Breast epithelium (tissue), 4 donors: ENCODE measurements around the gene SUMO2. TPM values are rescaled to one million over a fixed set of nuclear protein-coding genes. Genes with fewer than 3 reads are reported as not detected.

Experiments
- DNase-seq, 2 donors: peaks; one replicate each; pipeline ENCODE4 v3.0.0-alpha.2; 2019; ENCODE audit warnings: low spot score in 2 of 2
- H3K27ac ChIP-seq, 2 donors: fragments of 200-600 bp; sonication (generic) in 1 of 2; one replicate each; pipeline ENCODE4 v1.5.1; 2016 to 2019; ENCODE audit warnings: mild to moderate bottlenecking in 1 of 2
- H3K27me3 ChIP-seq, 2 donors: fragments of 200-600 bp; sonication (generic) in 1 of 2; one replicate each; pipeline versions ENCODE4 v1.5.1 to v1.6.0; 2017 to 2019; ENCODE audit warnings: control low read depth in 1 of 2, mild to moderate bottlenecking in 1 of 2
- H3K36me3 ChIP-seq: fragments of 200-600 bp; one replicate; pipeline ENCODE4 v1.5.1; 2019
- H3K4me1 ChIP-seq, 2 donors: fragments of 200-600 bp; sonication (generic); one replicate each; pipeline ENCODE4 v1.5.1; 2016 to 2019; ENCODE audit warnings: control low read depth in 1 of 2
- H3K4me3 ChIP-seq, 3 donors: fragments of 200-600 bp; sonication (generic); 1 replicate in 2 of 3; 2 replicates in 1 of 3; pipeline ENCODE4 v1.5.1; 2016 to 2019; ENCODE audit warnings: mild to moderate bottlenecking in 3 of 3, moderate library complexity in 2 of 3
- H3K9me3 ChIP-seq, 2 donors: fragments of 200-600 bp; sonication (generic) in 1 of 2; one replicate each; pipeline ENCODE4 v1.5.1; 2016 to 2019; ENCODE audit warnings: control low read depth in 1 of 2
- POLR2A ChIP-seq: fragments of 450-650 bp; IDR thresholded peaks from one replicate; pipeline ENCODE4 v1.6.1; 2016; ENCODE audit warnings: antibody characterized with exemption, mild to moderate bottlenecking, moderate library complexity
- POLR2AphosphoS5 ChIP-seq, 3 donors: sonication (generic); formaldehyde crosslinking; IDR thresholded peaks; one replicate each; pipeline ENCODE4 v1.6.1; 2017; ENCODE audit warnings: antibody characterized with exemption in 3 of 3
- intact Hi-C: fragments of 100-400 bp; cut with DNase I; formaldehyde crosslinking; loops from one replicate; pipeline ENCODE4 v1.15.1; 2023; ENCODE audit warnings: low total_unique reads
- total RNA-seq, 3 donors: library from RNA; depleted of rRNA; stranded (reverse); fragments of >200 nt; gene quantifications; one replicate each; pipeline ENCODE4 v1.1.0, GENCODE V29; 2016

SUMO2 gene
- total RNA-seq, 3 donors from 2014 or later = 68.8 to 78.6 (median 74.6) TPM

DNA sequence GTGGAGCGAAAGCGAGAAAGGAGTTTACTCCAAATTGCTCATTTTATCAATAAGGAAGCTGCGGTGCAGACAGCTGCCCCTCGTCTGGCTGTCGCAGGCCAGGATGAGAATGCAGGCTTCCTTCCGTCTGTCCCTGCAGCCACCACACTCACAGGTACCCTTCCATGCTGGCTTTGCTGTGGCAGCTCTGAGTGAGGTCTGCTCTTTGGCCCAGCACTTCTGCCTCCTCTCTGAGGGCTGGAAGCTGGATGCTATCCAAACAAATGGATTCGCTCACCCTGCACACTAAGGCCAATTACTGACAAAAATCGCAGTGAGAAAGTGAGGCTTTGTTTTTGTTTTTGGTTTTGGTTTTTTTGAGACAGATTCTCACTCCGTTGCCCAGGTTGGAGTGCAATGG lies 66.0 kb downstream of the SUMO2 start:
- no peak for DNase-seq
- Histone ChIP-seq H3K27me3 (no peaks in the 10 kb centered on the region), H3K4me1 (no peaks in the 10 kb centered on the region), H3K27ac (no peak overlapping the region), H3K9me3 (no peaks in the 10 kb centered on the region), H3K36me3 (no peaks in the 10 kb centered on the region), H3K4me3 (no peak overlapping the region)
- no peak for TF ChIP-seq POLR2AphosphoS5 (IDR thresholded peaks at IDR 0.05)
- TF ChIP-seq POLR2A = no peak
- intact Hi-C loops = loop anchor here (10.0 kb wide), 1 partner anchor 78 kb away; no protein-coding TSS in a partner anchor

Other genes starting within 250 kb of the SUMO2 start
- not detected for gene OTOP3, start 247.1 kb downstream of the SUMO2 start, total RNA-seq
- gene HID1, start 210.2 kb downstream of the SUMO2 start, total RNA-seq = 10 to 100 TPM in 2 of 3 donors, 1 to 10 TPM in 1; 6.1 to 46.5 (median 37.3) TPM
- 10 to 100 TPM in 1 of 3 donors, 1 to 10 TPM in 2; 8.0 to 13.1 (median 9.2) TPM for gene CDR2L, start 195.3 kb downstream of the SUMO2 start, total RNA-seq
- gene MRPL58, start 170.3 kb downstream of the SUMO2 start, total RNA-seq = 10 to 100 TPM; 38.6 to 48.6 (median 44.6) TPM
- gene ATP5PD, start 136.0 kb downstream of the SUMO2 start, total RNA-seq = 100 to 1,000 TPM; 190 to 268 (median 222) TPM
- 10 to 100 TPM; 23.5 to 28.4 (median 24.6) TPM for gene KCTD2, start 135.7 kb downstream of the SUMO2 start, total RNA-seq
- gene SLC16A5, start 95.0 kb downstream of the SUMO2 start, total RNA-seq = 10 to 100 TPM in 2 of 3 donors, 1 to 10 TPM in 1; 9.0 to 19.8 (median 18.4) TPM
- 1 to 10 TPM; 3.4 to 6.7 (median 5.6) TPM for gene ARMC7, start 73.0 kb downstream of the SUMO2 start, total RNA-seq
- 100 to 1,000 TPM in 1 of 3 donors, 10 to 100 TPM in 2; 79.6 to 106 (median 91.4) TPM for gene NT5C, start 51.2 kb downstream of the SUMO2 start, total RNA-seq
- 10 to 100 TPM in 2 of 3 donors, 1 to 10 TPM in 1; 9.9 to 30.5 (median 24.9) TPM for gene JPT1, start 28.4 kb downstream of the SUMO2 start, total RNA-seq
- 10 to 100 TPM; 37.1 to 40.2 (median 37.7) TPM for gene NUP85, start 22.7 kb upstream of the SUMO2 start, total RNA-seq
- 10 to 100 TPM; 20.0 to 35.0 (median 32.8) TPM for gene GGA3, start 78.6 kb upstream of the SUMO2 start, total RNA-seq
- gene MRPS7, start 78.9 kb upstream of the SUMO2 start, total RNA-seq = 10 to 100 TPM; 37.0 to 46.5 (median 40.1) TPM
- gene MIF4GD, start 88.3 kb upstream of the SUMO2 start, total RNA-seq = 10 to 100 TPM; 26.2 to 38.7 (median 28.8) TPM
- gene SLC25A19, start 106.5 kb upstream of the SUMO2 start, total RNA-seq = 10 to 100 TPM; 11.4 to 13.8 (median 12.3) TPM
- 100 to 1,000 TPM in 1 of 3 donors, 10 to 100 TPM in 2; 72.4 to 104 (median 77.1) TPM for gene GRB2, start 222.7 kb upstream of the SUMO2 start, total RNA-seq